ENCODE measurements around the gene ERLIN1.
"Not testable (repeated sequence)": the region's sequence is repeated elsewhere in the genome, so short reads cannot be mapped to it uniquely, and the experiment has no call there.

The ERLIN1 gene

DNA sequence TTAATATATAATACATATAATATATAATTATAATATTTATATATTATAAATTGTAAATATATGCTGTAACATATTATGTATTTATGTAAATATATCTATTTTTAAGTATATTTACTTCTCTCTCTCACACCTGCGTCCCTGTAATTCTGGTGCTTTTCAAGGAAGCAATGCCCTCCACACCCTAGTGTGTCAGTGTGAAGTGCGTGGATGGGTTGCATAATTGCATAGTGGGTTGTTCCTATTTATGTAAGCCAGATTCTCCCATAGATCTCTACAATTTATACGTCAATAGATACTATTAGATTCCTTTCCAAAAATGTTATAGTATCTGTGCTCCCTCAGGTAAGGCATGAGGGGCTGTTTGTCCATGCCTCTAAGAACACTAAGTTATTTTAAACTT is 54.3 kb downstream of the ERLIN1 start:
- DNase-seq = no peak

- DNase-seq = no peak
Observed at GRCh38 chr10:100130831-100131230, 55.0 kb downstream of the ERLIN1 start.

- DNase-seq = no peak
Observed at GRCh38 chr10:100129424-100129823, 56.4 kb downstream of the ERLIN1 start.

DNA sequence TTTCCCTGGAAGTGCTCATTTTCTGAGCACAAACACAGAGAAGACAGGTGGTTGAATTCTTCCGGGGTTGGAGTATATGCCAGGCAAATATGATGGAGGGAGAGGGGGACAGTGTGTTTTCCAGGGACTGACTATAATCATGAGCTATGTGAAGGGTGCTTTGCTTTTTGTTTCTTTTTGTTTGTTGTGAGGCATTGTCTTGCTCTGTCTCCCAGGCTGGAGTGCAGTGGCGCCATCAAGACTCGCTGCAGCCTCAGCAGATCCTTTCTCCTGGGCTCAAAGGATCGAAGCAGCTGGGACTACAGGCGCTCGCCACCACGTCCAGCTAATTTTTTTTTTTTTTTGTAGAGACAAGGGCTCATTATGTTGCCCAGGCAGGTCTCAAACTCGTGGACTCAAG is 56.9 kb downstream of the ERLIN1 start:
- no peak for DNase-seq

GRCh38 chr10:100125335-100125734 is 60.5 kb downstream of the ERLIN1 start:
- not testable (repeated sequence) for DNase-seq

DNA sequence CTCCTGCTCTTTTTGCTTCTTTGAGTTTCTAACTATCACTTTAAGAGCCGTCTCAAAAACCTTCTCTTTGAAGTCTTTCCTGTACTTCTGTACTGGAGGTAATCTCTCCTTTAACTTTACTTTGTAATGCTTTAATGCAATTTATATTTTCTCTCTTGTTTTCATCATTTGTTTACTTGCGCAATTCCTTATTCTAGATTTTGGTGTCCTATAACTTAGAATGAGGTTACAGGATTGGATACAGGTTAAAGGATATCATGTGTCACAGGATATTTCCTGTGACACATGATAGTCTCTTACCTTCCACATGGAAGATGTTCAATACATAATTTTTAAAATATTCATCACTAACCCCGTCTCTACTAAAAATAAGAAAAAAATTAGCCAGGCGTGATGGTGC is 61.7 kb downstream of the ERLIN1 start:
- no peak for DNase-seq

GRCh38 chr10:100122780-100123179 is 63.0 kb downstream of the ERLIN1 start:
- DNase-seq = no peak

DNA sequence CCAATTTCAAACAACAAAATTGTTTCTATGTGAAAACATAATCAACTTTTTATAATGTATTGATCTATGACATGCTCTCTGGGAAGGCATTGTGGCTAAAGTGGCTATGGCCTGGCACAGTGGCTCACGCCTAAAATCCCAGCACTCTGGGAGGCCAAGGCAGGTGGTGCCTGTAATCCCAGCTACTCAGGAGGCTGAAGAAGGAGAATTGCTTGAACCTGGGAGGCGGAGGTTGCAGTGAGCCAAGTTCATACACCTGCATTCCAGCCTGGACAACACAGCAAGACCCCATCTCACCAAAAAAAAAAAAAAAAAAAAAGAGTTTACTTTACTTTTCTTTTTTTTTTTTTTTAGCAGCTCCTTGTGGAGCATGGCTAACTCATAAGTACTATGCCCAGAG is 65.3 kb downstream of the ERLIN1 start:
- no peak for DNase-seq

DNA sequence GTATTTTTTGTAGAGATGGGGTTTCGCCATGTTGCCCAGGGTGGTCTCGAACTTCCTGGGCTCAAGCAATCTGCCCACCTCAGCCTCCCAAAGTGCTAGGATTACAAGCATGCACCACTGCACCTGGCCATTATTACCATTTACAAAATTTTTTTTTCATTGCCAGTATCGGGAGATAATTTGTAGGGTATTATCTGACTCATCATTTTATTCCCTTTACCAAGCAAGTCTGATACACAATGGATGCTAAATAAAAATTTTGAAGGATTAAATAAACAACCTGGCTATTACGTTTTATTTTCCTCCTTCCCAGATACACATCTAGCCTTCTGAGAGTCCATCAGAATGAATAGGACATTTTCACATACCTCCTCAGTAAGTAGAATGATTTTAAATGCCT is 66.1 kb downstream of the ERLIN1 start:
- no peak for DNase-seq

DNA sequence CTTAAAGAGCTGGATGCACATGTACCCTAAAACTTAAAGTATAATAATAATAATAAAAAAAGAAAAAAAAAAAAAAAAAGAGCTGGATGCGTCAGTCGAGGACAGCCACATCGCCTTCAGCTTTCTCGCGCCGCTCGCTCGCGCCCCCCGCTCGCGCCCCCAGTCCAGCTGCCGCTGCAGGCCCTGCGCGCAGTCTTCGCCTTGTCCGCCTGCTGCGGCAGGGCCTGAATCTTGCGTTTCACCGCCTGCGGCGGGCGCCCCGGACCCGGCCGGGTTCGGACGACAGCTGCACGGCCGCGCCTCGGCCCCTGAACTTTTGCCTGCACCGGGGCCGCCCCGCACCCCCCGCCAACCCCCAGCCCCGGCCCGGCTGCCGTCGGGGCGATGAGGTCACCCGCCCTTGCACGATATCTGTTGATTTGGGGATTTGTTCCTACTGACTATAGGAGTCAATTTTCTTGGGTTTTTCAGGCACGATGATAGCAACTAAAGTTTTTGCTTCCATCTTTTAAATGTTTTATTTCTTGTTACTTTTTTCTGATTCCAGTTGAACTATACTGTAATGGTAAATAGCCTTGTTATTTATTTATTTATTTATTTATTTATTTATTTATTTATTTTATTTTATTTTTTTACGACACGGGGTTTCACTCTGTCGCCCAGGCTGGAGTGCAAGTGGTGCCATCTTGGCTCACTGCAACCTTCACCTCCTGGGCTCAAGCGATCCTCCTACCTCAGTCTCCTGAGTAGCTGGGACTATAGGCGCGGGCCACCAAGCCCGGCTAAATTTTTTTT is 70.7 kb downstream of the ERLIN1 start:
- no peak for DNase-seq

GRCh38 chr10:100114460-100114859 is 71.4 kb downstream of the ERLIN1 start:
- DNase-seq = no peak

DNA sequence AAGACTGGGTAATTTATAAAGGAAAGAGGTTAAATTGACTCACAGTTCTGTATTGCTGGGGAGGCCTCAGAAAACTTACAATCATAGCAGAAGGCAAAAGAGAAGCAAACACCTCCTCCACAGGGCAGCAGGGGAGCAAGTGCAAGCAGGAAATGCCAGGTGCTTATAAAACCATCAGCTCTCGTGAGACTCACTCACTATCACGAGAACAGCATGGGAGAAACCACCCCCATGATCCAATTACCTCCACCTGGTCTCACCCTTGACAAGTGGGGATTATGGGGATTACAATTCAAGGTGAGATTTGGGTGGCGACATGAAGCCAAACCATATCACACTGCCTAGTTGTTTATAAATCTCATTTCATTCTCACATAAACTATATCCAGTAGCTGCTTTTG is 76.2 kb downstream of the ERLIN1 start:
- DNase-seq = no peak

DNA sequence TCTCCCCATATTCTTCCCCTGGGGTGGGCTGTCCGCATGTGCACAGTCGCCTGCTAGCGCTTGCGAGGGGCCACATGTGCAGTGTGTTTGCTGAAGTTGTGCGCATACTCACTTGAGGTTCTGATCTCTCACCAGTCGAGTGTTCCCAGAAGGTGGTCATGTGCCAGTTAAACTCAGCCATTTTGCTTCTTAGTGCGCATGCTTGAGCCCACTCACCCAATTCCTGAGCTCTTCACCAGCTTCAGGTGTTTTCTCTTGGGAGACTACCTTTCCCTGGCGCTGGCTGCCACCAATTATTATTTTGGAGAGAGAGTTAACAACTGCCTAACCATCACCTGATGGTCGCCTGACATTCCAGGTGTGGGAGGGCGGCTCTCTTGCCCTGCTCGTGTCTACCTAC is 79.0 kb downstream of the ERLIN1 start:
- DNase-seq = no peak

DNA sequence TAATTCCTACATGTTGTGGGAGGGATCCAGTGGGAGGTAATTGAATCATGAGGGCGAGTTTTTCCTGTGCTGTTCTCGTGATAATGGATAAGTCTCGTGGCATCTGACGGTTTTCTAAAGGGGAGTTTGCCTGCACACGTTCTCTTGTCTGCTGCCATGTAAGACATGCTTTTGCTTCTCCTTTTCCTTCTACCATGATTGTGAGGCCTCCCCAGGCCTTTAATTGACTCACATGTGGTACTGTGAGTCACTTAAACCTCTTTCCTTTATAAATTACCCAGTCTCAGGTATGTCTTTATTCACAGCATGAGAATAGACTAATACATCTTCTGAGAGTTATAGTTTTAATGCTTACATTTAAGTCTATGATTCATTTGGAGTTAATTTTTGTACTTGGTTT is 81.5 kb downstream of the ERLIN1 start:
- DNase-seq = no peak

GRCh38 chr10:100103581-100103980 is 82.2 kb downstream of the ERLIN1 start:
- DNase-seq = no peak

DNA sequence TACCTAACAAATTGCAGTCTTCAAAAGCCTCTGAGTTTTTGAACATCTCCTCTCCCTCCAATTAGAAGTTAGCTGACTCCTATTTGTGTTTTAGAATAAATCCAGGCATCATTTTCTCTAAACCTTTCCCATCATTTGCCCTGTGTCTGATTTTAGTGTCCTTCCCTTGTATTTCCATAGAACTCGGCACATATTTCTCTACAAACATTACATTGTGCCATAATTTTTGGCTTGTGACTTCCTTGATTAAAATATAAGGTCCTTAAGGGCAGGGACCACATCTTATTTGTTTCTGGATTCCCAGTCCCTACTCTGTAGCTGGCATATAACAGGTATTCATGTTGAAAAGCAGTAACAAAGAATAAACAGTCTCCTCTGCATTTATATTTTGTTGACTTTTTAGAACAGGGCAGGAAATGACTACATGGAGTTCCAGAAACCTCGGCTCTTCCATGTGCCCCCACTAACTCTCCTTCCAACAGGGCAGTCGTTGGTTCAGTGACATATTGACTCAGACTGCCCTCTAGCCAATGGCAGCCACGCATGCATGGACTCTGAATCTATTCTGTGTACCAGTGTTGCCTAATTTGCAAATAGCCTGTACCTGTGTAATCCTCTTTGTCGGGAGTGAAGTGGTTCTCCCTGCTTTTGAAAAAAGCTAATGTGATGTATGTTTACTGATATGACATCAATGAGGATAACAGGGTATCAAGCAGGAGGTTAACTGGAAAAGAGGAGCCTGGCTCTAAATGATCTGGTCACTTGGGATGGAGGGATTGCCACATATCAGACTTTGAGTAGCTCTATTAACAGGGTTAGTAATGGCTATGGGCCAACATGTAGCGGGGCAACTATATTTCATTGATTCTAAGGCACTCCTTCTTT is 84.4 kb downstream of the ERLIN1 start:
- DNase-seq = no peak

- DNase-seq = no peak
Observed at GRCh38 chr10:100100651-100101184, 85.1 kb downstream of the ERLIN1 start.
